GM23338 (cell line): Measurements from ENCODE around the gene HNRNPR. TPM values are rescaled to one million over a fixed set of nuclear protein-coding genes. Genes with fewer than 3 reads are reported as not detected.

Experiments
- ATAC-seq: fragments of 200-7000 bp; cut with Tn5 transposase; 3 replicates; pipeline ENCODE4 v1.9.1; 2020
- DNase-seq: peaks from one replicate; pipeline ENCODE4 v3.0.0-alpha.2; 2015; ENCODE audit warnings: low spot score
- H2AFZ ChIP-seq: fragments of 200-600 bp; sonication (generic); 2 replicates; pipeline ENCODE4 v1.8.0; 2016; ENCODE audit warnings: antibody characterized with exemption, mild to moderate bottlenecking, moderate library complexity
- H3F3A ChIP-seq: fragments of 200-600 bp; sonication (generic); replicated peaks from 2 replicates; pipeline ENCODE4 v1.8.0; 2017; ENCODE audit warnings: antibody characterized with exemption, mixed run types, low read depth
- H3K27ac ChIP-seq: fragments of 200-600 bp; sonication (generic); 2 replicates; pipeline ENCODE4 v1.6.1; 2016; ENCODE audit warnings: low read depth
- H3K27me3 ChIP-seq: fragments of 200-600 bp; sonication (generic); 2 replicates; pipeline ENCODE4 v1.8.0; 2016; ENCODE audit warnings: mild to moderate bottlenecking, mixed run types, moderate library complexity; ENCODE audit not compliant: insufficient read depth
- H3K36me3 ChIP-seq: fragments of 200-600 bp; sonication (generic); 2 replicates; pipeline ENCODE4 v1.8.0; 2016; ENCODE audit warnings: mild to moderate bottlenecking; ENCODE audit not compliant: insufficient read depth
- H3K4me1 ChIP-seq: fragments of 200-600 bp; sonication (generic); 2 replicates; pipeline ENCODE4 v1.8.0; 2016; ENCODE audit warnings: mild to moderate bottlenecking, moderate library complexity; ENCODE audit not compliant: insufficient read depth
- H3K4me2 ChIP-seq: fragments of 200-600 bp; sonication (generic); 2 replicates; pipeline ENCODE4 v1.7.1; 2017; ENCODE audit warnings: mixed run types
- H3K4me3 ChIP-seq: fragments of 200-600 bp; sonication (generic); 2 replicates; pipeline ENCODE4 v1.6.1; 2016; ENCODE audit warnings: mixed run types
- H3K79me2 ChIP-seq: fragments of 200-600 bp; sonication (generic); replicated peaks from 2 replicates; pipeline ENCODE4 v1.8.0; 2017; ENCODE audit warnings: mild to moderate bottlenecking; ENCODE audit not compliant: insufficient read depth
- H3K9me2 ChIP-seq: fragments of 200-600 bp; sonication (generic); 2 replicates; pipeline ENCODE4 v1.8.0; 2017; ENCODE audit not compliant: insufficient read depth
- H4K20me1 ChIP-seq: fragments of 200-600 bp; sonication (generic); replicated peaks from 2 replicates; pipeline ENCODE4 v1.8.0; 2017; ENCODE audit warnings: mild to moderate bottlenecking; ENCODE audit not compliant: insufficient read depth
- H3K27ac Mint-ChIP-seq: 2 replicates; pipeline ENCODE4 v1.8.0; 2020; ENCODE audit warnings: inconsistent platforms, mild to moderate bottlenecking, moderate library complexity, mixed read lengths
- H3K27me3 Mint-ChIP-seq: 3 replicates; pipeline ENCODE4 v1.8.0; 2022; ENCODE audit warnings: low read depth, mild to moderate bottlenecking, moderate library complexity, mixed read lengths, inconsistent platforms; ENCODE audit not compliant: insufficient read depth, poor library complexity
- H3K36me3 Mint-ChIP-seq: 3 replicates; pipeline ENCODE4 v1.8.0; 2021; ENCODE audit warnings: low read depth, mild to moderate bottlenecking, inconsistent platforms, moderate library complexity, mixed read lengths
- H3K4me1 Mint-ChIP-seq: 3 replicates; pipeline ENCODE4 v1.8.0; 2020; ENCODE audit warnings: mild to moderate bottlenecking, inconsistent platforms, mixed read lengths
- H3K4me3 Mint-ChIP-seq: 3 replicates; pipeline ENCODE4 v1.8.0; 2021; ENCODE audit warnings: moderate library complexity, mild to moderate bottlenecking, inconsistent platforms, mixed read lengths
- H3K9me3 Mint-ChIP-seq: 3 replicates; pipeline ENCODE4 v1.8.0; 2020; ENCODE audit warnings: moderate library complexity, mild to moderate bottlenecking, inconsistent platforms, mixed read lengths
- CREB1 ChIP-seq: fragments of 250-450 bp; sonication (Bioruptor Pico); IDR thresholded peaks from 2 replicates; pipeline ENCODE4 v1.5.0; 2020; ENCODE audit warnings: low read depth, mild to moderate bottlenecking, moderate library complexity
- ETS1 ChIP-seq: IDR thresholded peaks from 2 replicates; pipeline ENCODE4 v1.6.1; 2016; ENCODE audit warnings: antibody characterized with exemption
- EZH2 ChIP-seq: fragments of 200-600 bp; sonication (generic); IDR thresholded peaks from one replicate; pipeline ENCODE4 v1.8.0; 2017; ENCODE audit warnings: antibody characterized with exemption, mild to moderate bottlenecking, low read depth; ENCODE audit not compliant: unreplicated experiment
- EZH2phosphoT487 ChIP-seq: fragments of 200-600 bp; sonication (generic); IDR thresholded peaks from one replicate; pipeline ENCODE4 v1.8.1; 2018; ENCODE audit warnings: antibody characterized with exemption; ENCODE audit not compliant: unreplicated experiment
- NANOG ChIP-seq: IDR thresholded peaks from 2 replicates; pipeline ENCODE4 v1.6.1; 2016; ENCODE audit warnings: antibody characterized with exemption, borderline replicate concordance
- POLR2AphosphoS5 ChIP-seq: IDR thresholded peaks from 2 replicates; pipeline ENCODE4 v1.6.1; 2016; ENCODE audit warnings: antibody characterized with exemption, low read depth
- REST ChIP-seq: IDR thresholded peaks from one replicate; pipeline ENCODE4 v1.6.1; 2018; ENCODE audit warnings: antibody characterized with exemption; ENCODE audit not compliant: unreplicated experiment
- STAT1 ChIP-seq: IDR thresholded peaks from one replicate; pipeline ENCODE4 v1.6.1; 2016; ENCODE audit warnings: antibody characterized with exemption; ENCODE audit not compliant: unreplicated experiment
- ZNF114 ChIP-seq: fragments of 250-450 bp; sonication (Bioruptor Pico); IDR thresholded peaks from 2 replicates; pipeline ENCODE4 v1.5.0; 2020; ENCODE audit warnings: mild to moderate bottlenecking, moderate library complexity
- polyA plus RNA-seq: library from polyadenylated mRNA; unstranded; fragments of >200 nt; fragmentation: Nextera tagmentation; extraction: Ambion mirVana; gene quantifications from 2 replicates; pipeline ENCODE4 v1.2.1, GENCODE V29; 2016
- total RNA-seq: library from RNA; depleted of rRNA; stranded (reverse); fragments of >200 nt; shearing (Covaris generic); gene quantifications from 2 replicates; pipeline ENCODE4 v1.2.3, GENCODE V29; 2014
- TF ChIP-seq, protein P1 (sequence below), 2 experiments: fragments of 200-600 bp in 1 of 2; sonication (generic) in 1 of 2; conservative IDR thresholded peaks; 2 replicates each; pipeline versions ENCODE4 v1.5.1 to v1.6.1; 2016 to 2017; ENCODE audit warnings: antibody characterized with exemption in 2 of 2, low read depth in 2 of 2, mild to moderate bottlenecking in 2 of 2, moderate library complexity in 1 of 2

The HNRNPR gene
- total and polyA plus RNA-seq, 2 experiments from 2014 or later = 147 to 200 TPM

DNA sequence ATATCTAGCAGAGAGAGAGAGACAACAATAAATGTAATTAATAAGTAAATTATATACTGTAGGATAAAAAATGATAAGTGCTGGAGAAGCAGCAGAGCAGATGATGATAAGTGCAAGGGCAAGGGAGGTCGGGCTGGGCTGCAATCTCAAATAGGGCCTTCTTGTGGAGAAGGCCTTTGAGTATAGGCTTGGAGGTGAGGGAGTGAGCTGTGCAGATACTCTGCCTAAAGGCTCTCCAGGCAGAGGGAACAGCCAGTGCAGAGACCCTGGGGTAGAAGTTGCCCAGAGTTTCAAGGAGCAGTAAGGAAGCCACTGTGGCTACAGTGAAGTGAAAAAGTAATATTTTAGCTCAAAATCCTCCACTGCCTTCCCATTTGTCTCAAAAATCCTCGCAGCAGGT lies 67.6 kb downstream of the HNRNPR start (continued):
- TF ChIP-seq REST = no peak
- no peak for TF ChIP-seq ZNF114 (CRISPR knock-in tag)
- TF ChIP-seq, protein P1, sequence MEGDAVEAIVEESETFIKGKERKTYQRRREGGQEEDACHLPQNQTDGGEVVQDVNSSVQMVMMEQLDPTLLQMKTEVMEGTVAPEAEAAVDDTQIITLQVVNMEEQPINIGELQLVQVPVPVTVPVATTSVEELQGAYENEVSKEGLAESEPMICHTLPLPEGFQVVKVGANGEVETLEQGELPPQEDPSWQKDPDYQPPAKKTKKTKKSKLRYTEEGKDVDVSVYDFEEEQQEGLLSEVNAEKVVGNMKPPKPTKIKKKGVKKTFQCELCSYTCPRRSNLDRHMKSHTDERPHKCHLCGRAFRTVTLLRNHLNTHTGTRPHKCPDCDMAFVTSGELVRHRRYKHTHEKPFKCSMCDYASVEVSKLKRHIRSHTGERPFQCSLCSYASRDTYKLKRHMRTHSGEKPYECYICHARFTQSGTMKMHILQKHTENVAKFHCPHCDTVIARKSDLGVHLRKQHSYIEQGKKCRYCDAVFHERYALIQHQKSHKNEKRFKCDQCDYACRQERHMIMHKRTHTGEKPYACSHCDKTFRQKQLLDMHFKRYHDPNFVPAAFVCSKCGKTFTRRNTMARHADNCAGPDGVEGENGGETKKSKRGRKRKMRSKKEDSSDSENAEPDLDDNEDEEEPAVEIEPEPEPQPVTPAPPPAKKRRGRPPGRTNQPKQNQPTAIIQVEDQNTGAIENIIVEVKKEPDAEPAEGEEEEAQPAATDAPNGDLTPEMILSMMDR (conservative IDR thresholded peaks at IDR 0.05; ENCODE audit: low read depth in 2 of 2) = no peak
- TF ChIP-seq POLR2AphosphoS5 = no peak
- no peak for TF ChIP-seq STAT1
- no peak for TF ChIP-seq NANOG
- no peak for TF ChIP-seq ETS1

- Mint-ChIP-seq H3K4me3 (no peak overlapping the region), H3K27ac (no peak overlapping the region), H3K4me1 (no peaks in the 10 kb centered on the region), H3K36me3 (no peaks in the 10 kb centered on the region), H3K9me3 (no peaks in the 10 kb centered on the region), H3K27me3 (peaks cover 5% of the 10 kb centered on the region)
- TF ChIP-seq EZH2phosphoT487 (no peak), CREB1 (CRISPR knock-in tag) (no peak), EZH2 (no peak), ZNF114 (CRISPR knock-in tag) (no peak), STAT1 (no peak)
- TF ChIP-seq, protein P1 (conservative IDR thresholded peaks at IDR 0.05; ENCODE audit: low read depth in 2 of 2) = no peak
- H3K4me3 ChIP-seq = no peak overlapping the region
- no peaks in the 10 kb centered on the region for H3K36me3 ChIP-seq
- no peaks in the 10 kb centered on the region for H3K27me3 ChIP-seq
- ATAC-seq = no peak
- no peaks in the 10 kb centered on the region for H3K9me2 ChIP-seq
- no peak for DNase-seq
- no peaks in the 10 kb centered on the region for H4K20me1 ChIP-seq
- peaks cover 10% of the 10 kb centered on the region; the same call in 1 of the 2 replicates for H3K4me1 ChIP-seq
- H3K27ac ChIP-seq = no peak overlapping the region
- no peaks in the 10 kb centered on the region for H3K79me2 ChIP-seq
- no peak overlapping the region for H2AFZ ChIP-seq
- H3F3A ChIP-seq = no peaks in the 10 kb centered on the region
- no peak overlapping the region for H3K4me2 ChIP-seq
These were observed 70.0 kb downstream of the HNRNPR start for GRCh38 chr1:23274134-23274505.
